ENCODE data around the gene IL6R.
"Not testable (repeated sequence)": the region's sequence is repeated elsewhere in the genome, so short reads cannot be mapped to it uniquely, and the experiment has no call there.

The IL6R gene

GRCh38 chr1:154404984-154405746, at the start of gene IL6R:
TSS of gene IL6R (plus strand) at chr1:154405343. CDS start at chr1:154405630, 287 bp downstream.
- DNase-seq (ENCODE audit: low spot score) = peak; percentile 92

GRCh38 chr1:154358519-154358918, 46.6 kb upstream of the IL6R start:
- no peak for DNase-seq (ENCODE audit: low spot score)

DNA sequence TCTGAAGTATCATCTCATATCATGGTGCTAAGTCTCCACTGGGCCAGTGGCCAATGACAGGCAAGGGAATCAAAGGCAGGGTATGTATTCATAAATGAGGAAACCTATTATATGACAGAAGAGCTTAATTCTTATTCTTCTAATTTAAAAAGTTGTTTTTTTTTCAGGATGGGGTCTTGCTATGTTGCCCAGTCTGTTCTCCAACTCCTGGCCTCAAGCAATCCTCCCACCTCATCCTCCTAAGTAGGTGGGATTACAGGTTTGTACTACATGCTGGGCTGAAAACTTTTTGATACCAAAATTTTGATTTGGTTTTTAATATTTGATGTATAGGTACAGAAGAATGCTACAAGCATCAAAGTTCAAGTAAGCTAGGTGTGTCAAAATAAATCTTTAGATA, 44.9 kb upstream of the IL6R start:
- no peak for DNase-seq (ENCODE audit: low spot score)

DNA sequence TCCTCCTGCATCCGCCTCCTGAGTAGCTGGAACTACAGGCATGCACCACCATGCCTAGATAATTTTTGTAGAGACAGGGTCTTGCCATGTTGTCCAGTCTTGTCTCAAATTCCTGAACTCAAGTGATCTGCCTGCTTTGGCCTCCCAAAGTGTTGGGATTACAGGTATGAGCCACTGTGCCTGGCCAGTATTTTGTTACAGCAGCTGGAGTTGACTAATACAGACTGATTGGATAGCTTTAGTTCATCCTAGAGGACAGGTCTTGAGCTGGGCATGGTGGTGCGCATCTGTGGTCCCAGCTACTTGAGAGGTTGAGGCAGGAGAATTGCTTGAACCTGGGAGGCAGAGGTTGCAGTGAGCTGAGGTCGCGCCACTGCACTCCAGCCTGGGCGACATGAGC, 44.3 kb upstream of the IL6R start:
- not testable (repeated sequence) for DNase-seq (ENCODE audit: low spot score)

DNA sequence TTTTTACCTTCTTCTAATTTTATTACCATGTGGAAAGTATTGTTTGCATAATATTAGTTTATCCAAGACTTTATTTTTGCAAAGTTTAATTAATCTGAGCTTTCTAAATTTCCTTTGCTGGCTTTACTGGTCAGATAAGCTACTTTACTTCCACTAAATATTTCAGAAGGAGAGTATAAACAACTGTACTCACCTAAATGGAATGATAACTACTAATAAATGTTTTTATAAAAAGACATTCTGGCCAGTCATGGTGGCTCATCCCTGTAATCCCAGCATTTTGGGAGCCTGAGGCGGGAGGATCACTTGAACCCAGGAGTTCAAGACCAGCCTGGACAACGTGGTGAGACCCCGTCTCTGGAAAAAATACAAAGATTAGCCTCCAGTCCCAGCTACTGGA, 43.8 kb upstream of the IL6R start:
- DNase-seq (ENCODE audit: low spot score) = no peak

GRCh38 chr1:154371436-154371835, 33.7 kb upstream of the IL6R start:
- DNase-seq (ENCODE audit: low spot score) = no peak

DNA sequence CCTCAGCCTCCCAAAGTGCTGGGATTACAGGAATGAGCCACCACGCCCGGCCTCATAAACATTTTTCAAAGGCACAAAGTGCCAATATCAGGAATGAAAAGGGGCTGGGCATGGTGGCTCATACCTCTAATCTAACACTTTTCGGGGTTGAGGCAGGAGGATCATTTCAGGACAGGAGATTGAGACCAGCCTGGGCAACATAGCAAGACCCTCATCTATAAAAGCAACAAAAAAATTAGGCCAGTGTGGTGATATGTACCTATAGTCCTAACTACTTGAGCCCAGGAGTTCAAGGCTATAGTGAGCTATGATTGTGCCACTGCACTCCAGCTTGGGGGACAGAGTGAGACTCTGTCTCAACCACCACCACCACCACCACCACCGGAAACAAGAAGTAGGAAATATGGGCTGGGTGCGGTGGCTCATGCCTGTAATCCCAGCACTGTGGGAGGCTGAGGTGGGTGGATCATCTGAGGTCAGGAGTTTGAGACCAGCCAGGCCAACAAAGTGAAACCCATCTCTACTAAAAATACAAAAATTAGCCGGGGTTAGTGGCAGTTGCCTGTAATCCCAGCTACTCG, 31.3 kb upstream of the IL6R start:
- DNase-seq (ENCODE audit: low spot score) = not testable (repeated sequence)

DNA sequence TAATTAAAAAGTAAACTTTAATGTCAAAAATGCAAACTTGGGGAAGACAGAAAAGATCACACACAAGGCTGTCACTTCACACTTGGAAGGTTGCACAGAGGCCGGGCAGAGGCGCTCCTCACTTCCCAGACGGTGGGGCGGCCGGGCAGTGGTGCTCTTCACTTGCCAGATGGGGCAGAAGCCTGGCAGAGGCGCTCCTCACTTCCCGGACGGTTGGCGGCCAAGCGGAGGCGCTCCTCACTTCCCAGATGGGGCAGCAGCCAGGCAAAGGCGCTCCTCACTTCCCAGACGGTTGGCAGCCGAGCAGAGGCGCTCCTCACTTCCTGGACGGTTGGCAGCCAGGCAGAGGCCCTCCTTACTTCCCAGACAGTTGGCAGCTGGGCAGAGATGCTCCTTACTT, 25.8 kb upstream of the IL6R start:
- DNase-seq (ENCODE audit: low spot score) = no peak

- no peak for DNase-seq (ENCODE audit: low spot score)
Observed at GRCh38 chr1:154384650-154385489, 20.3 kb upstream of the IL6R start.

GRCh38 chr1:154386643-154387352, 18.3 kb upstream of the IL6R start:
- DNase-seq (ENCODE audit: low spot score) = no peak

DNA sequence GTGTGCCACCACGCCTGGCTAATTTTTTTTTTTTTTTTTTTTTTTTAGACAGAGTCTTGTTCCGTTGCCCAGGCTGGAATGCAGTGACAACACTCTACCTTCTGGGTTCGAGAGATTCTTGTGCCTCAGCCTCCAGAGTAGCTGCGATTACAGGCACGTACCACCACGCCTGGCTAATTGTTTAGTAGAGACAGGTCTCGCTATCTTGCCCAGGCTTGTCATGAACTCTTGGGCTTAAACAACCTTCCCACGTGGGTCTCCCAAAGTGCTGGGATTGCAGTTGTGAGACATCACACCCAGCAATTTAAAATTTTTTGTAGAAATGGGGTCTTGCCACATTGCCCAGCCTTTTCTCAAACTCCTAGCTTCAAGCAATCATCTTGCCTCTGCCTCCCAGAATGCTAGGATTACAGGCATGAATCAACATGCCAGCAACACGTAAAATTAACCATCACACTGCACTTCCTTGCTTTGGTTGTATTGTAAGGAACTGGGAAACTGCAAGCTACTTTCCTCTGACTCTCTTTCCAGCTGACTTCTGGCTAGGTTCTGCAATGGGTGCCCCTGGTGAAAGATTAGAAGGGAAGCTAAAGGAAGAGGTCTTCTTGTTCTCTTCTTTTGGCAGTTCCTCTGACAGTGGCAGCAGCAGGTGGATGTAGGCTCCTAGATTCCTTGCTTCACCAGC, 13.9 kb upstream of the IL6R start:
- no peak for DNase-seq (ENCODE audit: low spot score)

- no peak for DNase-seq (ENCODE audit: low spot score)
Observed at GRCh38 chr1:154398141-154398540, 7.0 kb upstream of the IL6R start.

GRCh38 chr1:154398678-154399077, 6.5 kb upstream of the IL6R start:
- DNase-seq (ENCODE audit: low spot score) = no peak

GRCh38 chr1:154400381-154400801, 4.8 kb upstream of the IL6R start:
- no peak for DNase-seq (ENCODE audit: low spot score)

DNA sequence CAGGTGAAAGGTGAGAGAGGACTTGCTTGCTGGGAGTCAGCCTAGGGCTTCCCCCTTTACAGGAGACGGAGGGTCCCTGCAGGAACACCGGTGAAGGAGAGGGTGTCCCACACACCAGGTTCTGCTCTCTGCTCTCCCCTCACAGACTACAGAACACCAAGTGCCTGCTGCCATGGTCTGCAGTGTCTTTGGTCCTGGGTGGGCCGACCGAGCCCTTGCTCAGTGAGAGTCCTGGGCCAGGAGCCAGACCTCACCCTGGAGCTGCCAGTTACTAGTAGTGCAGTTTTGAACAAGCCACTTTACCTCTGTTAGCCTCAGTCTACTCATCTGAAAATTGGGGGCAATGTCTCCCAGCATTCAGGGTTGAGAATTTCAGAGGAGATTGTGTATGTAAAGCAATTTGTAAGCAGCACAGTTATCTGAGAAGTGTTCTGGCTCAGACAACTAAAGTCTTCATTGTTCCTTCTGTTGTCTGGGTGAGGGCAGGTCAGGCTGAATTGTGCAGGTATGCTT, 2.7 kb upstream of the IL6R start:
- no peak for DNase-seq (ENCODE audit: low spot score)

GRCh38 chr1:154403261-154403943, 1.7 kb upstream of the IL6R start:
- DNase-seq (ENCODE audit: low spot score) = no peak

DNA sequence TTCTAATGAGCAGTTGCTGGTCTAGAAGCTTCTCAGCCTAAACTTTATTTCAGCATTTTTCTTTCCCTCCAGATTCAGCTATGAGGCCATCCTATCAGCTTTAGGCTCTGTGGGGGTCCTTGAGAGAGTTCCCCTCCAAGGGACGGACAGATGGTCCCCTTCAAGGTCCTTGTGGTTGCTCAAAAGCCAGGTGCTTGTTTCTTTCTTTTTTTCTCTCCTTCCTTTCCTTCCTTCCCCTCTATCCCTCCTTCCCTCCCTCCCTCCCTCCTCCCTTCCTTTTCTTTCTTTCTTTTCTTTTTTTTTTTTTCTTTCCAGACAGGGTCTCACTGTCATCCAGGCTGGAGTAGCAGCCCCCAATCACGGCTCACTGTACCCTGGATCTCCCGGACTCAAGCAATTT, 1.2 kb upstream of the IL6R start:
- no peak for DNase-seq (ENCODE audit: low spot score)

DNA sequence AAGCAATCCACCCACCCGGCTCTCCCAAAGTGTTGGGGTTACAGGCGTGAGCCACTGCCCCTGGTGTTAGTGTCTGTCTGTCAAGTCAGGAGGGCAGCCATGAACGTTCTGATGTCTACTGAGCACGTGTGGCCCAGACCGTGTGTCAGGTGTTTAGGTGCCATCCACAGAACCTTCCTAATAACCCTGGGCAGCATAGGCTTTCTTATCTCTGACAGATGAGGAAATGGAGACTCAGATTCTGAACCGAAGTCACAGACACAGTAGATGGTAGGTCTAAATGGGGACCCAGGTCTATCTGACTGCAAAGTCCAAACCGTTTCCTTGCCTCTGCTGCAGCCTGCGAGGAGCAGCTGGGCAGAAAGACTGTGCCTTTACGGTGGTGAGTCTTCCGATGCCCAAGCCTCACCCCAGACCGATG, 622 bp upstream of the IL6R start:
- DNase-seq (ENCODE audit: low spot score) = no peak

- peak; percentile 86 for DNase-seq (ENCODE audit: low spot score)
Observed at GRCh38 chr1:154405747-154406571, 816 bp downstream of the IL6R start.

GRCh38 chr1:154406572-154406879, 1.4 kb downstream of the IL6R start:
- no peak for DNase-seq (ENCODE audit: low spot score)
